Renal pelvis (tissue), 4 donors: Measurements from ENCODE around the gene ACO2. TPM values are rescaled to one million over a fixed set of nuclear protein-coding genes. Genes with fewer than 3 reads are reported as not detected.
"Not testable (repeated sequence)": the region's sequence is repeated elsewhere in the genome, so short reads cannot be mapped to it uniquely, and the experiment has no call there.

Source experiments
- DNase-seq: peaks from one replicate; pipeline ENCODE4 v3.0.0-alpha.2; 2013
- polyA plus RNA-seq, 3 donors: library from polyadenylated mRNA; unstranded; fragments of 120-200 nt; gene quantifications; one replicate each; pipeline ENCODE4 v1.2.1, GENCODE V29; 2013; ENCODE audit not compliant: insufficient read length in 3 of 3

Gene ACO2
- polyA plus RNA-seq, 3 donors = 145 to 165 (median 150) TPM

GRCh38 chr22:41562461-41562860 lies 93.5 kb downstream of the ACO2 start:
- no peak for DNase-seq

GRCh38 chr22:41563051-41563711 lies 94.3 kb downstream of the ACO2 start:
- no peak for DNase-seq

GRCh38 chr22:41564563-41564962 lies 95.6 kb downstream of the ACO2 start:
- DNase-seq = no peak

GRCh38 chr22:41565403-41566054 lies 96.6 kb downstream of the ACO2 start:
- DNase-seq = no peak

- no peak for DNase-seq
Observed at GRCh38 chr22:41567512-41567768, 98.5 kb downstream of the ACO2 start.

GRCh38 chr22:41568811-41569210 lies 99.9 kb downstream of the ACO2 start:
- DNase-seq = no peak

GRCh38 chr22:41570221-41570620 lies 101.3 kb downstream of the ACO2 start:
- DNase-seq = no peak

- no peak for DNase-seq
Observed at GRCh38 chr22:41571786-41572185, 102.9 kb downstream of the ACO2 start.

- not testable (repeated sequence) for DNase-seq
Observed at GRCh38 chr22:41572305-41572704, 103.4 kb downstream of the ACO2 start.

GRCh38 chr22:41573677-41574076 lies 104.8 kb downstream of the ACO2 start:
- no peak for DNase-seq

- no peak for DNase-seq
Observed at GRCh38 chr22:41574847-41575381, 106.0 kb downstream of the ACO2 start.

GRCh38 chr22:41575533-41575932 lies 106.6 kb downstream of the ACO2 start:
- DNase-seq = no peak

- DNase-seq = no peak
Observed at GRCh38 chr22:41576877-41577276, 108.0 kb downstream of the ACO2 start.

- no peak for DNase-seq
Observed at GRCh38 chr22:41578114-41578513, 109.2 kb downstream of the ACO2 start.

Other genes with a start within 250 kb of the ACO2 start
- gene CHADL, start 228.2 kb upstream of the ACO2 start, polyA plus RNA-seq = 1 to 10 TPM; 4.3 to 5.2 (median 4.9) TPM
- gene RANGAP1, start 182.9 kb upstream of the ACO2 start, polyA plus RNA-seq = 10 to 100 TPM; 59.1 to 62.9 (median 61.2) TPM
- gene ZC3H7B, start 167.6 kb upstream of the ACO2 start, polyA plus RNA-seq = 100 to 1,000 TPM in 1 of 3 donors, 10 to 100 TPM in 2; 93.3 to 102 (median 96.9) TPM
- 10 to 100 TPM; 14.4 to 18.5 (median 17.8) TPM for gene TEF, start 87.2 kb upstream of the ACO2 start, polyA plus RNA-seq
- 10 to 100 TPM; 54.5 to 60.6 (median 56.1) TPM for gene TOB2, start 22.3 kb upstream of the ACO2 start, polyA plus RNA-seq
- gene PHF5A, start 425 bp upstream of the ACO2 start, polyA plus RNA-seq = 10 to 100 TPM; 50.2 to 59.2 (median 54.1) TPM
- gene POLR3H, start 75.4 kb downstream of the ACO2 start, polyA plus RNA-seq = 10 to 100 TPM; 34.0 to 38.1 (median 34.5) TPM
- gene CSDC2, start 91.9 kb downstream of the ACO2 start, polyA plus RNA-seq = 1 to 10 TPM; 7.1 to 8.8 (median 8.3) TPM
- gene PMM1, start 120.7 kb downstream of the ACO2 start, polyA plus RNA-seq = 10 to 100 TPM; 51.8 to 64.6 (median 59.9) TPM
- 10 to 100 TPM; 25.0 to 34.8 (median 33.4) TPM for gene DESI1, start 151.9 kb downstream of the ACO2 start, polyA plus RNA-seq
- 100 to 1,000 TPM; 329 to 379 (median 361) TPM for gene XRCC6, start 152.2 kb downstream of the ACO2 start, polyA plus RNA-seq
- 100 to 1,000 TPM; 122 to 169 (median 148) TPM for gene SNU13, start 219.8 kb downstream of the ACO2 start, polyA plus RNA-seq
- gene MEI1, start 230.4 kb downstream of the ACO2 start, polyA plus RNA-seq = 1 to 10 TPM; 2.0 to 3.7 (median 2.3) TPM